Middle frontal gyrus (tissue), 1 donor: ENCODE measurements around the gene MRGPRE.

Experiments used
- DNase-seq: peaks from one replicate; pipeline ENCODE4 v3.0.0-alpha.2; 2015; ENCODE audit warnings: low spot score; ENCODE audit errors: extremely low spot score

MRGPRE gene

GRCh38 chr11:3197878-3198528, 34.2 kb downstream of the MRGPRE start:
- no peak for DNase-seq

GRCh38 chr11:3197044-3197695, 35.0 kb downstream of the MRGPRE start:
- DNase-seq = no peak

- no peak for DNase-seq
Measured at GRCh38 chr11:3196161-3197043, 35.8 kb downstream of the MRGPRE start.

- no peak for DNase-seq
Measured at GRCh38 chr11:3195251-3196160, 36.7 kb downstream of the MRGPRE start.

- DNase-seq = no peak
Measured at GRCh38 chr11:3194016-3194816, 38.0 kb downstream of the MRGPRE start.

GRCh38 chr11:3193373-3194015, 38.7 kb downstream of the MRGPRE start:
- no peak for DNase-seq

- no peak for DNase-seq
Measured at GRCh38 chr11:3192511-3193372, 39.5 kb downstream of the MRGPRE start.

- DNase-seq = no peak
Measured at GRCh38 chr11:3191586-3192324, 40.5 kb downstream of the MRGPRE start.

- no peak for DNase-seq
Measured at GRCh38 chr11:3190600-3190999, 41.6 kb downstream of the MRGPRE start.

GRCh38 chr11:3189886-3190583, 42.2 kb downstream of the MRGPRE start:
- DNase-seq = no peak

- DNase-seq = no peak
Measured at GRCh38 chr11:3189196-3189843, 42.9 kb downstream of the MRGPRE start.

GRCh38 chr11:3188496-3189195, 43.6 kb downstream of the MRGPRE start:
- DNase-seq = no peak

GRCh38 chr11:3186166-3186953, 45.9 kb downstream of the MRGPRE start:
- no peak for DNase-seq

GRCh38 chr11:3184732-3185347, 47.4 kb downstream of the MRGPRE start:
- no peak for DNase-seq

- DNase-seq = no peak
Measured at GRCh38 chr11:3183523-3183922, 48.7 kb downstream of the MRGPRE start.
